SK-N-SH (cell line): Measurements from ENCODE around the gene HLTF.
"Not testable (repeated sequence)": the region's sequence is repeated elsewhere in the genome, so short reads cannot be mapped to it uniquely, and the experiment has no call there.

Source experiments
- EP300 ChIP-seq, 2 experiments: IDR thresholded peaks; 2 replicates each; pipeline versions ENCODE4 v1.4.0 to v1.6.1; 2012; ENCODE audit warnings: borderline replicate concordance in 1 of 2, low read depth in 1 of 2, low read length in 1 of 2
- FOSL2 ChIP-seq: IDR thresholded peaks from 2 replicates; pipeline ENCODE4 v1.4.0; 2012; ENCODE audit warnings: low read depth, mild to moderate bottlenecking, moderate library complexity, borderline replicate concordance
- MXI1 ChIP-seq: IDR thresholded peaks from 2 replicates; pipeline ENCODE4 v1.6.1; 2012; ENCODE audit warnings: mild to moderate bottlenecking, low read depth, low read length, improper control_type of control experiment
- POLR2AphosphoS5 ChIP-seq: IDR thresholded peaks from 2 replicates; pipeline ENCODE4 v1.6.1; 2012; ENCODE audit warnings: low read depth, low read length
- RAD21 ChIP-seq: IDR thresholded peaks from 2 replicates; pipeline ENCODE4 v1.6.1; 2012; ENCODE audit warnings: mild to moderate bottlenecking, low read length
- SIN3A ChIP-seq: IDR thresholded peaks from 2 replicates; pipeline ENCODE4 v1.6.1; 2012; ENCODE audit warnings: low read depth, mild to moderate bottlenecking, low read length, moderate library complexity, borderline replicate concordance
- TEAD4 ChIP-seq: IDR thresholded peaks from 2 replicates; pipeline ENCODE4 v1.4.0; 2012; ENCODE audit warnings: mild to moderate bottlenecking, borderline replicate concordance; ENCODE audit not compliant: insufficient read depth
- TF ChIP-seq, protein P1 (sequence below): IDR thresholded peaks from 2 replicates; pipeline ENCODE4 v1.6.1; 2012; ENCODE audit warnings: mild to moderate bottlenecking, low read depth, low read length, moderate library complexity
- TF ChIP-seq, protein P2 (sequence below): fragments of 200-600 bp; sonication (generic); IDR thresholded peaks from 2 replicates; pipeline ENCODE4 v1.6.1; 2017; ENCODE audit warnings: antibody characterized with exemption, mild to moderate bottlenecking, moderate library complexity
- TF ChIP-seq, protein P3 (sequence below): fragments of 150-350 bp; IDR thresholded peaks from 2 replicates; pipeline ENCODE4 v1.6.1; 2017; ENCODE audit warnings: antibody characterized with exemption, low read length, low read depth, borderline replicate concordance

DNA sequence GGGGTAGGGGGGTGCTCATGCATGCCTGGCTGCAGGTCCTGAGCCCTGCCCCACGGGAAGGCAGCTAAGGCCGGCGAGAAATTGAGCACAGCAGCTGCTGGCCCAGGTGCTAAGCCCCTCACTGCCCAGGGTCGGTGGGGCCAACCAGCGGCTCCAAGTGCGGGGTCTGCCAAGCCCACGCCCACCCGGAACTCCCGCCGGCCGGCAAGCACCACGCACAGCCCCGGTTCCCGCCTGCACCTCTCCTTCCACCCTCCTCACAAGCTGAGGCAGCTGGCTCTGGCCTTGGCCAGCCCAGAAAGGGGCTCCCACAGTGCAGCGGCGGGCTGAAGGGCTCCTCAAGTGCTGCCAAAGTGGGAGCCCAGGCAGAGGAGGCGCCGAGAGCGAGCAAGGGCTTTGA lies 11.7 kb upstream of the HLTF start:
- not testable (repeated sequence) for TF ChIP-seq SIN3A; TEAD4; MXI1; POLR2AphosphoS5; FOSL2; RAD21; EP300 (IDR thresholded peaks at IDR 0.05; ENCODE audit: borderline replicate concordance in 1 of 2, low read depth in 1 of 2, low read length in 1 of 2)
- TF ChIP-seq, protein P1, sequence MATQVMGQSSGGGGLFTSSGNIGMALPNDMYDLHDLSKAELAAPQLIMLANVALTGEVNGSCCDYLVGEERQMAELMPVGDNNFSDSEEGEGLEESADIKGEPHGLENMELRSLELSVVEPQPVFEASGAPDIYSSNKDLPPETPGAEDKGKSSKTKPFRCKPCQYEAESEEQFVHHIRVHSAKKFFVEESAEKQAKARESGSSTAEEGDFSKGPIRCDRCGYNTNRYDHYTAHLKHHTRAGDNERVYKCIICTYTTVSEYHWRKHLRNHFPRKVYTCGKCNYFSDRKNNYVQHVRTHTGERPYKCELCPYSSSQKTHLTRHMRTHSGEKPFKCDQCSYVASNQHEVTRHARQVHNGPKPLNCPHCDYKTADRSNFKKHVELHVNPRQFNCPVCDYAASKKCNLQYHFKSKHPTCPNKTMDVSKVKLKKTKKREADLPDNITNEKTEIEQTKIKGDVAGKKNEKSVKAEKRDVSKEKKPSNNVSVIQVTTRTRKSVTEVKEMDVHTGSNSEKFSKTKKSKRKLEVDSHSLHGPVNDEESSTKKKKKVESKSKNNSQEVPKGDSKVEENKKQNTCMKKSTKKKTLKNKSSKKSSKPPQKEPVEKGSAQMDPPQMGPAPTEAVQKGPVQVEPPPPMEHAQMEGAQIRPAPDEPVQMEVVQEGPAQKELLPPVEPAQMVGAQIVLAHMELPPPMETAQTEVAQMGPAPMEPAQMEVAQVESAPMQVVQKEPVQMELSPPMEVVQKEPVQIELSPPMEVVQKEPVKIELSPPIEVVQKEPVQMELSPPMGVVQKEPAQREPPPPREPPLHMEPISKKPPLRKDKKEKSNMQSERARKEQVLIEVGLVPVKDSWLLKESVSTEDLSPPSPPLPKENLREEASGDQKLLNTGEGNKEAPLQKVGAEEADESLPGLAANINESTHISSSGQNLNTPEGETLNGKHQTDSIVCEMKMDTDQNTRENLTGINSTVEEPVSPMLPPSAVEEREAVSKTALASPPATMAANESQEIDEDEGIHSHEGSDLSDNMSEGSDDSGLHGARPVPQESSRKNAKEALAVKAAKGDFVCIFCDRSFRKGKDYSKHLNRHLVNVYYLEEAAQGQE: not testable (repeated sequence)
- TF ChIP-seq, protein P2, sequence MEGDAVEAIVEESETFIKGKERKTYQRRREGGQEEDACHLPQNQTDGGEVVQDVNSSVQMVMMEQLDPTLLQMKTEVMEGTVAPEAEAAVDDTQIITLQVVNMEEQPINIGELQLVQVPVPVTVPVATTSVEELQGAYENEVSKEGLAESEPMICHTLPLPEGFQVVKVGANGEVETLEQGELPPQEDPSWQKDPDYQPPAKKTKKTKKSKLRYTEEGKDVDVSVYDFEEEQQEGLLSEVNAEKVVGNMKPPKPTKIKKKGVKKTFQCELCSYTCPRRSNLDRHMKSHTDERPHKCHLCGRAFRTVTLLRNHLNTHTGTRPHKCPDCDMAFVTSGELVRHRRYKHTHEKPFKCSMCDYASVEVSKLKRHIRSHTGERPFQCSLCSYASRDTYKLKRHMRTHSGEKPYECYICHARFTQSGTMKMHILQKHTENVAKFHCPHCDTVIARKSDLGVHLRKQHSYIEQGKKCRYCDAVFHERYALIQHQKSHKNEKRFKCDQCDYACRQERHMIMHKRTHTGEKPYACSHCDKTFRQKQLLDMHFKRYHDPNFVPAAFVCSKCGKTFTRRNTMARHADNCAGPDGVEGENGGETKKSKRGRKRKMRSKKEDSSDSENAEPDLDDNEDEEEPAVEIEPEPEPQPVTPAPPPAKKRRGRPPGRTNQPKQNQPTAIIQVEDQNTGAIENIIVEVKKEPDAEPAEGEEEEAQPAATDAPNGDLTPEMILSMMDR: not testable (repeated sequence)
- TF ChIP-seq, protein P3, sequence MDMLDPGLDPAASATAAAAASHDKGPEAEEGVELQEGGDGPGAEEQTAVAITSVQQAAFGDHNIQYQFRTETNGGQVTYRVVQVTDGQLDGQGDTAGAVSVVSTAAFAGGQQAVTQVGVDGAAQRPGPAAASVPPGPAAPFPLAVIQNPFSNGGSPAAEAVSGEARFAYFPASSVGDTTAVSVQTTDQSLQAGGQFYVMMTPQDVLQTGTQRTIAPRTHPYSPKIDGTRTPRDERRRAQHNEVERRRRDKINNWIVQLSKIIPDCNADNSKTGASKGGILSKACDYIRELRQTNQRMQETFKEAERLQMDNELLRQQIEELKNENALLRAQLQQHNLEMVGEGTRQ: not testable (repeated sequence)
